ENCODE data around the gene TMEM52.

The TMEM52 gene

DNA sequence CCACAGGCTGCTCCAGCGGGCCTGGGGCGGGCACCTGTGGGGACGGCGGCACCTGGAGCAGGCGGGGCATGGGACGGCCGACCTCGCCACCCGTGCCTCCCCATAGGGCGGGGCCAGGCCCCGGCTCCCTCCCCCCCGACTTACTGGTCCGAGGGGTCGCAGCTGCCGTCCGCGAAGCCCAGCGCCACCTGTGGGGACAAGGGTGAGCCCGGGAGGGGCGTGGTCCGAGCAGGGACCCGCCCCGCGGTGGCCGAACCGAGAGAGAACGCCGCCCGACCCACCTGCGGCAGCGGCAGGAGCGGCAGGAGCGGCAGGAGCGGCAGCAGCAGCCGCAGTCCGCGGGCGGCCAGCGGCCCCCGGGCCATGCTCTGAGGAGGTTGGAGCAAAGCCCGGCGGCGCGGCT, at the start of gene TMEM52:
TSS of gene TMEM52 (minus strand) at position 379 of the 403 bp plus-strand sequence. CDS start at position 365, 14 bp downstream.
- DNase-seq, result no peak

DNA sequence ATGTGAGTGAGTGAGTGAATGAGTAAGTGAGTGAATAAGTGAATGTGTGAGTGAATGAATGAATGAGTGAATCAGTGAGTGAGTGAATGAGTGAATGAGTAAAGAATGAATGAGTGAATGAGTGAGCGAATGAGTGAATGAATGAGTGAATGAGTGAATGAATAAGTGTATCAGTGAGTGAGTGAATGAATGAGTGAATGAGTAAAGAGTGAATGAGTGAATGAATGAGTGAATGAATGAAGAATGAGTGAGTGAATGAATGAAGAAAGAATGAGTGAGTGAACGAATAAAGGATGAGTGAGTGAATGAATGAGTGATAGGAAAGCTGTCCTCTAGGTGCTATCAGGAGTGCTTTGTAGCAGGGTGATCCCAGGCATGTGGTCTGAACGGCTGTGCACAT, 48.8 kb upstream of the TMEM52 start:
- DNase-seq, result no peak

DNA sequence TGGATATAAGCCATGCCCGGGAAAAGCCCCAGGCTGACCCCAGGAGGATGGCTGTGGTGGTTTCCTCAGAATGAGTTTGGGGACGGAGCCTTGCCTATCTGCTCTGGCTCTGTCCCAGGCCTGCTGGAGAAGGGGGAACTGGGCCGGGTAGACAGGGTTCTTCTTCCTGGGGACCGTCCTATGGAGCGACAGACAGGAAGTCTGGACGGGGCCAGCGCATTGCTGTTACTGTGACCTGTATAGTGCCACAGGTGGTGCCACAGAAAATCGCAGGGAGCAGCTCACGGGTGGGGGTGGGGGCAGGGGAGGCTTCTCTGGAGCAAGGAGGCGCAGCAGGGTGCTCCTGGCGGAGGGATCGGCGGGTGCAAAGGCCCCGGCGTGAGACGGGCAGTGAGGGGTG, 48.1 kb upstream of the TMEM52 start:
- DNase-seq, result no peak

DNA sequence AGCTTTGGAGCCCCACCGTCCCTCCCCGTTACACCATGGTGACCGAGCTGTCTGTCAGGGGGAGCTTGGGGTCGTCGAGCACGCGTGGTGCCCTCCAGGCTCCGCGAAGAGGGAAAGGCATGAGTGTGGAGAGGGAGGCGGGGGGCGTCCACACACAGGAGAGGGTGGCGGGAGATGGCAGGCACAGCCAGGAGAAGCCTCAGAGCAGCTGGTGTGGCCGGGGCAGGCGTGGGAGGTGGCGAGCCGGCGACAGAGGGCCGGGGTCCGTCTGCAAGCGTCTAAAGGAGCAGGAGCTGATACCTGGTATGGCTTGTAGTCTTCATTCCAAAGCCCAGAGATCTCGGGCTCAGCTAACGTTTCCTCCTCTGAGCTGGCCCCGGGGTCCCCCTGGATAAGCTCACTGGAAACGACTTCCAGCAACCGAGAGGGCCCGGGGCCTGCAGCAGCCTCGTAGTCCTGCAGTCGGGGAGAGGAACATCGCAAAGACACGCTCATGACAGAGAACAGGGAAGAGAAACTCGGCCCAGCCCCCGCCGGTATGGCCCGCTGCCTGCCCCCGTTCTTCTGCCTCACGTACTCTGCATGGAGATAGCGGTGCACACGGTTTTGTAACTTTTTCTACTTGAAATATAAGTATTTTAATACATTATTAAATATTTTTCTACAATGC, 47.1 kb upstream of the TMEM52 start:
- no peak for DNase-seq

DNA sequence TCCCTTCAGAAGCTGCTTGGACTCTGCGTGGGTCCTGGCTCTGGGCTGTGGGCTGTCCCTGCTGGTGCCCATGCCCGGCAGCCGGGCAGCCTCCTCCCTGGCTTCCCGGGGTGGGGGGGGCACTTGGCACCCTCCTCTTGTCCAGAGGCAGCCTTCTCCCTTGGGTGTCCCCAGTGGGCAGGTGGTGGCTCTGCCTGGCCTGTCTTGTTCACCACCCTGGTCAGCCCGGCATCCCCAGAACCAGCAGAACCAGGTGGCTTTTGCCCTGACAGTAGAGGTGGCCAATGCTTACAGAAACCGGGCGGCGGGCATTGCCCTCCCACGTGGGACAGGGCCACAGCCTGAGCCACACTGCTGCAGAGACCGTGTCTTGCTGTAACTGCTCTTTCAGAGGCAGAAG, 46.5 kb upstream of the TMEM52 start:
- no peak for DNase-seq

DNA sequence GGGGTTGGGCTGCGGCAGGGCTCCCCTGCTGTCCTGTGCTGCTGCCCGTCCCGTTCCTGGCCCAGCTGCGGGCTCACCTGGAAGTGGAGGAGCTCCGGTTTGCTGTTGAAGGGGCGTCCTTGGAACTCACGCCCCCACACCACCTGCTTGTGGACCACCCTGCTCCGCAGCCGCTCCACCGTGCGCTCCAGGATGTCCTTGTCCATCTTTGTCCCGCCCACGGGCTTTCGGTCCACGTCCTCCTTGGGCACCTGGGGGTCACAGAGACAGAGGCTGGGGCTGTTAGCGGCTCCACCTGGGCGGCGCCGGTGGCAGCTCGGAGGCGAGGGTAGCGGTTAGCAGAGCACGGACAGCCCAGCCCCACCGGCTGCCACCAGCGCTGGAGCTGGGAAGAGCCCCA, 45.7 kb upstream of the TMEM52 start:
- DNase-seq, result no peak

DNA sequence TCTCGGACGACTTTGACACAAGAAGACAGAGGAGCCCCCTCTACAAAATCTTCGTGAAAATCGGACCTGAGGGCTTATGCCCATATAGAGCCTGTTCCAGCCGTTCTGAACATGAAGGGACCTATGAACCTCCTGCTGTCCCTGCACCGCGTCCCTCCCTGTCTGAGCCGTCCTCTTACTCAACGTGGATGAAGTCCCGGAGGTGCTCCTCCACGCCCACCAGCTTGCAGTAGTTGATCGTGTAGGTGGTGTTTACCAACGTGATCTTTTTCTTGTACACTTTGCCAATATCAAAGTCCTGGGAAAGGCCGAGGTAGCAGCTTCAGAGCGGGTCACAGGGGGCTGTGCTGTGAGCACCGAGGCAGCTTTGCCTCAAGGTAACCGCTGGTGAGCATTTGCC, 44.5 kb upstream of the TMEM52 start:
- DNase-seq, result no peak

DNA sequence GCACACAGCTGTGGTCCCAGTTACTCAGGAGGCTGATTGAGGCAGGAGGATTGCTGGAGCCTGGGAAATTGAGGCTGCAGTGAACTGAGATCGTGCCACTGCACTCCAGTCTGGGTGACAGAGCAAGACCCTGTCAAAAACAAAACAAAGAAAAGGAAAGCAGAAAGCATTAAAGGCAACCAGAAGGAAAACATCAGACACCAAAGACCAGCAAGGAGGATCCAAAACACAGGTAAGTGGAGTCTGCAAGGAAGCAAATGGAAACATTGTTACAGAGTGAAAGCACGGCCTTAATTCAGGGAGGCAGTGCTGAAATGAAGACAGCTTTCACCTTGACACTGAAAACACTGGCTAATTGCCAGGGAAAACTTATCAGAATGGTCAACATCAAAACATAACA, 43.7 kb upstream of the TMEM52 start:
- no peak for DNase-seq

DNA sequence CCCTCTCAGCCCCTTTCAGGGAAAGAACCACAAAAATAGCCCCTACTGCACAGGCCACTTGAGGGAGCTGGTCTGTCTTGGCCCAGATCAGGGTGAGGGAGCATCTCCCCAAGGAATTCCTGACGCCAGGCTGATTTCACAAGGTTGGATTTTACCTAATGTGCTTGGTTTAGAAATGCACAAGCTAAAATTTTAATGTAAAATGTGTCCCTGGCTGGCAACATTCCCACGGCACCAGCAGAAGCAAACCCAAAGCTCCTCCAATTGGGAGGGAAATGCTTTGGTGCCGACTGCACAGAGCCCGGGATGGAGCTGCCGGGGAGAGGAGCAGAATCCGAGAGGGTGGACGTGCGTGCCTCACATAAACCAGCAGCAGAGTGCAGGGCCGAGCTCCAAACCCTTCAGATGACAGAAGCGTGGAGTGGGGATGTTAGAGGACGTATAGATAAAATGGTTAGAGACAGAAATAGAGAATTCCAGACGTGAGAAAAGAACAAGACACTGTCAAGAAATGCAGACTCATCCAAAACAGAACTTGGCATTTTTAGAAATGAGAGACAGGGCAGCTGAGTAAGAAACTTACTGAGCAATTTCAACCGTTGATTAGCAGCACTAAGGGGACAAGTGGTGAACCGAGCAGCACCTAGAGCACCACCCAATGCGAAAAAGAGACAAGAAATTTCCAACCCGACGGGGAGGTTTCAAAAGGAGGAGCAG, 41.6 kb upstream of the TMEM52 start:
- no peak for DNase-seq

DNA sequence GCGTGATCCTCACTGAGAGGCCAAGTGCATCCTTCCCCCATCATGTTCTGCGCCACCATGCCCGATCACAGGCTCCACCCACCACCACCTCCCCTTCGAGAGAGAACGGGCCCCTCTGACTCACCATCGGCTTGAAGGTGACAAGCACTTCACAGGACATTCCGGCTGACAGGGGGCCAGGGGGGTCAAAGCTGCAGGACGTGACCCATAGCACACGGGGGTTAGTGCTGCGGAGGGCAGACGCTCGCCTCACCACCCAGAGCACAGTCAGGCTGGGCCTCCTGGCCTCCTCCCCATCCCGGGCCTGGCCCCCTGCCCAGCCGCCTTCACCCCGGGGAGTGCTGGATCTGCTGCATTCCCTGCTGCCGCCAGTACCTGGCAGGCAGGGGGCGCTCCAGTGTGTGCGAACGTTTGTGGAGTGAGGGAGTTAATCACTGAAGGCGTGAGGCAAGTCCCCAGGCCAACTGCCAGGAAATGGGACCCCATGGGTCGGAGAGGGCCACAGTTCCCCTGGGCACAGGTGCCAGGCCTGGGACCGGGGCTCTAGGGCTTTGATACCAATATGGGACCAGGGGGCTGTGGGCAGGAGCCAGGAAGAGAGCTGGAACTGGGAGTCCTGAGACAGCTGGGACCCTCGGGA, 40.9 kb upstream of the TMEM52 start:
- DNase-seq, result no peak

DNA sequence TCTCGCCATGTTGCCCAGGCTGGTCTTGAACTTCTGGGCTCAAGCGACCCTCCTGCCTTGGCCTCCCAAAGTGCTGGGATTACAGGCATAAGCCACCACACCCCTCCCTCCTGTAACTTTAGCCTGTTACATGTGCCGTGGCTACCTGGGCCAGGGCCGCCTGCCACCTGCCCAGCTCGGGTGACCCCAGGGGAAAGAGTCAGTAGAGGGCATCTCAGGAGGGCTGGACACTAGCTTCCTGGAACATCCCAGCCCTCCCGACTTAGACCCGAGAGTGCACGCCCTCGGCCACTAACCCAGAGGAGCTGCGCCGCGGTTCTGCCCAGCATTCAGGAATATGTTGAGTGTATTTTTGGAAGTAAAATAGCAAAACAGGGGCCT, 40.4 kb upstream of the TMEM52 start:
- no peak for DNase-seq

DNA sequence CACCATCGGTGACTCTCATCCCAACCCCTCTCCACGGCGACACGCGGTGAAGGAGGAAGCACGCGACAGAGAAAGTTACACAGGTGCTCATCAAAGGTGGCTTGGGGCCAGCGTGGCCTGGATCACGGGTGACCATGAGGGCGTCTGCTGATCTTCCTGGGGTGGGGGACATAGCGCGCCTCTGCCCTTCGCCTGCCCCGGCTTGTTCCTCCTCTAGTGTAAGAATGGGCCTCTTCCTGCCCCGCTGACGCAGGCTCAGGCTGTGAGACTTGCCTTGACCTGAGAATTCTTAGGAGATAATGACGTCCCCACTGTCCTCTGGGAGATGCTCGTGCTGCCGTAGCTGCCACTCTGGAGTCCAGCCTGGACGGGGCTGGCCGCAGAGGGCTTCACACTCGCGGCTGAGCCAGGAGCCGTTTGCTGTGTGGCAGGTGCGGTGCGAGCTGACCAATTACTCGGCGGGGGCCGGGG, 39.0 kb upstream of the TMEM52 start:
- no peak for DNase-seq

DNA sequence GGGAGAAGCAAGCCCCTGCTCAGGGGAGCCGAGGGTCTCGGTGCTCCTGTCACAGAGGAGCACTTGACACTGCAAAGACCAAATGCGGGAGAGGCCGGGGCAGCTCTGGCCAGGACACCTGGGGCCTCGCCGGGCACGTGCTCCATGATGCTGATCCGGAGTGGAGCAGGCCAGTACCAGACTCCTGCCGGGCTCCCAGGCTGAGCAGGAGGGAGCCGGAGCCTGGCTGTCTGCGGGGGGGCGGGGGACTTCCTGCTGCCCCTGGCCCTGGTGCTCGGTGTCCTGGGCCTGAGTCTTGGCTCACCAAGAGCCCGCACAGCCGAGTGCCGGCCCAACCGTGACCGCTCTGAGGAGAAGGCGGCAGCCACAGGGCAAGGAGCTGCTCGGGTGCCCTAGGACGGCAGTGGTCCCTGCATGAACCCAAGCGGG, 38.5 kb upstream of the TMEM52 start:
- DNase-seq, result no peak

DNA sequence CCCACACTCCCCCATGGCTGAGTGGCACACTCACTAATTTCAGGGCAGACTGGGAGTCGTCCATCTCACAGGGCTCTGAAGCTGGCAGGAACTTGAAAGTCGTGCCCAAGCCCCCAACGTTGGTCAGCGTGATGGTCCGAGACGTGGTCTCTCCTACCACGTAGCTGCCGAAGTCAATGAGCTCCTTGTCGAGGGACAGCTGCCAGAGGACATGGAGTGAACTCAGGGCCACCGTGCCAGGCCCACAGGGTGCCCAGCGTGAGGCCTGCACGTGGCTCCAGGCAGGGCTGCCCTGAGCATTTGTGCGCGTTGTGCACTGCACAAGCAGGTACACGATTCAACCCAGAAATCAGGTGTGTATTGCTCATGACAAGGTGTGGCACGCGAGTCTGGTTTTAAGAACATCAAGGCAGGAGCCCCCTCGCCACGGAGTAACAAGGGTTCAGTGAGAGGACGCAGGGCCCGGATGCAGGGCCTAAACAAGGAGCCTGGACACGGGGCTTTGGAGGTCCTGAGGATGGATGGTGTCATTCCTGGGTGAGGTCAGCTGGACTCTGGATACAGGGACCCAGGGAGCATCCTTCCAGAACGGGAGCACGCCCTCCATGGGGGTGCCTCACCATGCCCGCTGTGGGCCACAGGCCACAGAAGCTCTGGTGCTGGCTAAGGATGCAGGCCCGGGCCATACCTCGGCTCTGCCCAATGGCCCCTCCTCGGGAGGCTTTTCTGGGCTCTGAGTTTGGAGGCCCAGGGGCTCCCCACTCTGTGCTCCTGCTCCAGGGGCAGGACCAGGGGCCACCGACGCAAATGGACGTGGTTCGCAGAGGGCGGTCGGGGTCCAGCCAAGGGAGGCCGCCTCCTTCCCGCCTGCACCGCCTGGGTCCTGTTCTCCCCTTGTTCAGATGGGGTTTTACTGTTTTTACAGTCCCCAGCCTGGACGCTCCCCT, 37.8 kb upstream of the TMEM52 start:
- no peak for DNase-seq

DNA sequence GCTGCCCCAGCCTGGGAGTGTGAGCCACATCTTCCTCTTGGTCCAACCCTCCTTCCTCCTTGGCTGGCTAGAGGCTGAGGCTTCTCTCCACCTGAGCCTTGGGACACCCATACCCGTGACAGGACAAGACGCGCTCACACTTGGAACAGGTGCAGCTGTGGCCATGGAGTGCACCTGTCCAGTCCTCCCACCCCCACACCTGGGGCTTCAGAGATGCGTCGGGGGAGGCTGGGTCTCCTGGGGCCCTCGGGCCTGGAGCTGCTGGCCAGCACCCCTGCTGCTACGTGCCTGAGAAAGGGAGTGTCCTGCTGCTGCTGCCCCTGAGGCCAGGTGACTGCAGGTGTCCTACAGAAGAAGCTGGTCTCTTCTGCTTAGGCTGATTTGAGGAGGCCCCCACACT, 37.0 kb upstream of the TMEM52 start:
- no peak for DNase-seq

DNA sequence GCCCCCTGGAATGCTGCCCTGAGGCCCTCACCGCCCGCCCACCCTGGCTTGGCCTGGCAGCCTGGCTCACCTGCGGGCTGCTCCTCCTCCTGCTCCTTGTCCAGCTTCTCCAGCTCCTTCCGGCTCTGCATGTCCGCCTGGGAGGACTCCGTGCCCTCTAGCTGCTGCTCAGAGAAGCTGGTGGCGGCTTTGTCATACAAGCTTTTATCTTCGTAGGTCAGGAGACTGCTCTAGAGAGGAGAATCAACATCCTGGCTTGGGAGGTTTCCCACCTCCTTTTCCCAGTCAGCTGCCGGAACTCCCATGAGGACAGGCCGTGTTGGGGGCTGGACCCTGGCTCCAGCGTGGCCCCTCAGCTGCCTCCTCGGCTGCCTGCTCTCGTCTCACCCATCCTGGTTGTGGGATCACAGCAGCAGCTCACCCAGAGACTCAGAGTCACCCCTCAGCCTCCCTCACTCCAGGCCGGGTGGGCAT, 36.6 kb upstream of the TMEM52 start:
- DNase-seq, result no peak

DNA sequence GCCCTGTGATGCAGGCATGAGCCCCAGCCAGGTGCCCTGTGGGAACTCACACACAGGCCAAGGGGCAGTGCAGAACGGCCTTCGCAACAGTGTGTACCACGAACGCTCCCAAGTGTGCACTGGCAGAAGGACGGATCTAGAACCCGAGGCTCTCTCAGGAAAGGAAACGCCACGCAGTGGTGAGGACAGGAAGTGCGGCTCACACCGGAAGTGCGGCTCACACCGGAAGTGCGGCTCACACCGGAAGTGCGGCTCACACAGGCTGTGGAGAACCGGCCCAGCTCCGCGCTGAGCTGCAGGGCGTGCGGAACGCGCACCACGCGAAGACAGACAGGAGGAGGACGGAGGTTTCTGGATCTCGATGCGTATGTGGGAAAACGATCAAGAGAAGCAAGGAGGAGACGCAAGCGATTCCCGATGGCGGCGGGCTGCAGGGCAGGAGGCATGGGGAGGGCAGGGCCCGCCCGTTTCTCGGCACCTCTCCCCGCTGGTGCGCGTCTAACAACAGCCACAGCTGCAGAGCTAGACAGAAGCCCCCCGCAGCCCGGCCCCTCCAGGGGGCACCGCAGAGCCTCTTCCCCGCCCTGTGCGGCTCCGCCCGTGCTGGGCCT, 35.9 kb upstream of the TMEM52 start:
- no peak for DNase-seq

DNA sequence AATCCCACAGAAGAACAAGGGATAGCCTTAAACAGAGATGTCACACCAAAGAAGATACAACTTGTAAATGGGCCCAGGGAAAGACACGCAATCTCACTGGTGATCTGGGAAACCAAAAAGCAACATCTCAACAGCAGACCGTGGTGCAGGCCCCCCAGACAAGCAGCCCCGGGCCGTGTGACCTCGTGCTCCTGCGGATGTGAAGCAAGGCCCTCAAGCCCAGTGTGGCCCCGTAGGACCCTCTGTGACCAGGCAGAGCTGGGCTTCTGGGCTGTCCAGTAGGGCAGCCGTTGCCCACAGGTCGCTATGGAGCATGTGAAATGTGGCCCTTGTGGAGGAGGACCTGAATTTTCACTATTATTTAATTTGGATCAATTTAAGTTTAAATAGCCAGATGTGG, 34.9 kb upstream of the TMEM52 start:
- no peak for DNase-seq

DNA sequence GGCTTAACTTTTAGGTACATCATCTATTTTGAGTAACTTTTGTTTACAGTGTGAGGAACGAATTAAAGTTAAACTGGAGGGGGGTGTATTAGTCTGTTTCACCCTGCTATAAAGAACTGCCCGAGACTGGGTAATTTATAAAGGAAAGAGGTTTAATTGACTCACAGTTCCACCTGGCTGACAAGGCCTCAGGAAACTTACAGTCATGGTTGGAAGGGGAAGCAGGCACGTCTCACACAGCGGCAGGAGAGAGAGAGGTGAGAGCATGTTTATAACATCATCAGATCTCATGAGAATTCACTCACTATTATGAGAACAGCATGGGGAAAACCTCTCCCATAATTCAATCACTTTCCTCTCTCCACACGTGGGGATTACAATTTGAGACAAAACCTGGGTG, 31.9 kb upstream of the TMEM52 start:
- no peak for DNase-seq

DNA sequence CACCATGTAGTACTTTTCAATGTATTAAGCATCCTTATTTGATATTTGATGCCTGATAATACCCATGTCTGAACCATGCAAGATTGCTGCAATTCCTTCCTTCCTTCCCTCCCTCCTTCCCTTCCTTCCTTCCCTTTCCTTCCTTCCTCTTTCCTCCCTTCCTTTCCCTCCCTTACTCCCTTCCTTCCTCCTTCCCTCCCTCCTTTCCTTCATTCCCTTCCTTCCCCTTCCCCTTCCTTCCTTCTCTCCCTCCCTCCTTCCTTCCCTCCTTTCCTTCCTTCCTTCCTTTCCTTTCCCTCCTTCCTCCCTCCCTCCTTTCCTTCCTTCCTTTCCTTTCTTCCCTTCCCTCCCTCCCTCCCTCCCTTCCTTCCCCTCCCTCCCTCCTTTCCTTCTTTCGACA, 29.7 kb upstream of the TMEM52 start:
- no peak for DNase-seq

DNA sequence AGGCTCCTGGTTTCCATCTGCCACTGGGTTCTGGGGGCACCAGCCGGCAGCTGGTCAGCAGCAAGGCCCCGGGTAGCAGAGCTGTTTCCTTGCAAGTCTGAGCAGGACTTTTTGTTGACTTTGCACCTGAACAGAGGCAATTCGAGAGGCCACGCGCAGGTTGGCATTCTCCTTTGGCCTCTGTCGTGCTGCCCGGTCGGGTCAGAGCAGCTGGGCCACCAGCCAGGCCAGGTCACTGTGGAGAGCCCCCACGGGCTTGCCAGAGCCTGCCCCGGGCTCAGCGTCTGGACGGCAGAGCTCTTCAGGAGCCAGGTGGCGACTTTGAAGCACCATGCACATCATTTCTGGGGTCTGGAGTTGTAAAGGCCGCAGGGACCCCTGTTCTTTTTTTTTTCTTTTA, 28.4 kb upstream of the TMEM52 start:
- no peak for DNase-seq

DNA sequence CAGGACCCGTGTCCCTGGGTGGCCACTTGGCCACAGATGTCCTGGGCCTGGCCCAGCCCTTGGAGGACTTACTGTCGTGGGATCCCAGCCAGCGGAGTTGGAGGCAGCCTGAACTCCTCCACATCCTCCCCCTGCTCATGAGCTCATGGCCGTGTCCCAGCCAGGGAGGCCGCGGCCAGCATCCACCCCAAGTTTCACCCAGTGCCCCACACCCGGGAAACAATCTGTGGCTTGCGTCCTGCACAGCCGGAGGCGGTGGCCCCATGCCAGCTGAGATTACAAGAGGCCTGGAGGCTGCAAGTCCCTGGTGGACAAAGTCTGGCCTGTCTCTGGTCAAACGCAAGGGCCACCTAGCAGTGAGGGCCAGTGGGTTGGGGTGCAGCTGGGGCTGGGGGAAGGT, 27.5 kb upstream of the TMEM52 start:
- no peak for DNase-seq
